SK-N-MC (cell line): ENCODE data around the gene ENTPD1.

Experiments
- EZH2 ChIP-seq: fragments of 200-600 bp; sonication (generic); IDR thresholded peaks from one replicate; pipeline ENCODE4 v1.6.1; 2017; ENCODE audit warnings: antibody characterized with exemption
- POLR2AphosphoS5 ChIP-seq: IDR thresholded peaks from 2 replicates; pipeline ENCODE4 v1.6.1; 2012; ENCODE audit warnings: mild to moderate bottlenecking, low read depth, low read length, borderline replicate concordance

- TF ChIP-seq POLR2AphosphoS5 (no peak), EZH2 (no peak)
These were observed 13.5 kb upstream of the ENTPD1 start for GRCh38 chr10:95742485-95742884.
